H9 (cell line): ENCODE data around the gene GRIP2. TPM values are rescaled to one million over a fixed set of nuclear protein-coding genes. Genes with fewer than 3 reads are reported as not detected.

Experiments
- DNase-seq: peaks from one replicate; pipeline ENCODE4 v3.0.0-alpha.2; 2017
- H2AFZ ChIP-seq: one replicate; pipeline ENCODE4 v1.6.1; 2013; ENCODE audit warnings: mild to moderate bottlenecking, low read length, control low read depth, moderate library complexity
- H2AK5ac ChIP-seq: 2 replicates; pipeline ENCODE4 v1.6.1; 2013; ENCODE audit warnings: low read length, control low read depth, mixed read lengths; ENCODE audit not compliant: insufficient read length
- H2BK120ac ChIP-seq: one replicate; pipeline ENCODE4 v1.6.1; 2013; ENCODE audit warnings: low read depth, mild to moderate bottlenecking, low read length, control low read depth, inconsistent platforms; ENCODE audit not compliant: poor library complexity, severe bottlenecking
- H2BK12ac ChIP-seq: 2 replicates; pipeline ENCODE4 v1.6.1; 2013; ENCODE audit warnings: low read length, control low read depth, mixed read lengths, low read depth; ENCODE audit not compliant: insufficient read length
- H2BK15ac ChIP-seq: 2 replicates; pipeline ENCODE4 v1.6.1; 2013; ENCODE audit warnings: low read depth, low read length, control low read depth
- H2BK20ac ChIP-seq: one replicate; pipeline ENCODE4 v1.6.1; 2013; ENCODE audit warnings: low read depth, mild to moderate bottlenecking, low read length, control low read depth, inconsistent platforms; ENCODE audit not compliant: poor library complexity, severe bottlenecking
- H2BK5ac ChIP-seq: 2 replicates; pipeline ENCODE4 v1.6.1; 2013; ENCODE audit warnings: low read length, control low read depth, mixed read lengths; ENCODE audit not compliant: insufficient read length
- H3K14ac ChIP-seq: 2 replicates; pipeline ENCODE4 v1.6.1; 2013; ENCODE audit warnings: low read length, control low read depth; ENCODE audit not compliant: insufficient read depth
- H3K18ac ChIP-seq: 2 replicates; pipeline ENCODE4 v1.6.1; 2013; ENCODE audit warnings: low read depth, mild to moderate bottlenecking, mixed read lengths, low read length, control low read depth; ENCODE audit not compliant: insufficient read length
- H3K23ac ChIP-seq: 2 replicates; pipeline ENCODE4 v1.6.1; 2013; ENCODE audit warnings: low read length, control low read depth, mixed read lengths, low read depth; ENCODE audit not compliant: insufficient read length
- H3K23me2 ChIP-seq: 2 replicates; pipeline ENCODE4 v1.6.1; 2013; ENCODE audit warnings: low read depth, mild to moderate bottlenecking, mixed read lengths, low read length, control low read depth; ENCODE audit not compliant: insufficient read length, poor library complexity, severe bottlenecking
- H3K27ac ChIP-seq: 2 replicates; pipeline ENCODE4 v1.5.1; 2013; ENCODE audit warnings: low read length, control low read depth, mixed read lengths, low read depth; ENCODE audit not compliant: insufficient read length
- H3K27me3 ChIP-seq: 2 replicates; pipeline ENCODE4 v1.6.1; 2013; ENCODE audit warnings: low read length, control low read depth, inconsistent platforms; ENCODE audit not compliant: insufficient read depth
- H3K4ac ChIP-seq: 2 replicates; pipeline ENCODE4 v1.6.1; 2013; ENCODE audit warnings: low read depth, mild to moderate bottlenecking, control low read depth, inconsistent platforms, low read length, moderate library complexity
- H3K4me1 ChIP-seq: 2 replicates; pipeline ENCODE4 v1.6.1; 2013; ENCODE audit warnings: low read length, control low read depth, inconsistent platforms; ENCODE audit not compliant: insufficient read depth
- H3K4me2 ChIP-seq: 2 replicates; pipeline ENCODE4 v1.6.1; 2013; ENCODE audit warnings: low read length, control low read depth, mixed read lengths; ENCODE audit not compliant: insufficient read length, insufficient read depth
- H3K56ac ChIP-seq: 2 replicates; pipeline ENCODE4 v1.6.1; 2013; ENCODE audit warnings: low read depth, mild to moderate bottlenecking, mixed read lengths, low read length, control low read depth; ENCODE audit not compliant: insufficient read length
- H3K79me1 ChIP-seq: 2 replicates; pipeline ENCODE4 v1.6.1; 2013; ENCODE audit warnings: low read depth, mild to moderate bottlenecking, moderate library complexity, low read length, control low read depth, inconsistent platforms; ENCODE audit not compliant: insufficient read depth, poor library complexity, severe bottlenecking
- H3K79me2 ChIP-seq: 2 replicates; pipeline ENCODE4 v1.6.1; 2013; ENCODE audit warnings: low read length, control low read depth, inconsistent platforms; ENCODE audit not compliant: insufficient read depth
- H3K9ac ChIP-seq: 2 replicates; pipeline ENCODE4 v1.6.1; 2013; ENCODE audit warnings: low read length, control low read depth, mixed read lengths; ENCODE audit not compliant: insufficient read length; ENCODE audit errors: extremely low read depth
- H3K9me3 ChIP-seq: one replicate; pipeline ENCODE4 v1.6.1; 2013; ENCODE audit warnings: low read depth, low read length, inconsistent platforms; ENCODE audit not compliant: control insufficient read depth
- H3T11ph ChIP-seq: one replicate; pipeline ENCODE4 v1.6.1; 2013; ENCODE audit warnings: mild to moderate bottlenecking, low read length, control low read depth, inconsistent platforms
- H4K20me1 ChIP-seq: one replicate; pipeline ENCODE4 v1.6.1; 2013; ENCODE audit not compliant: control insufficient read depth, insufficient read length, insufficient read depth
- H4K5ac ChIP-seq: 2 replicates; pipeline ENCODE4 v1.6.1; 2013; ENCODE audit warnings: low read depth, mild to moderate bottlenecking, mixed read lengths, low read length, control low read depth; ENCODE audit not compliant: insufficient read length
- H4K8ac ChIP-seq: replicated peaks from 2 replicates; pipeline ENCODE4 v1.6.1; 2013; ENCODE audit warnings: low read length, control low read depth, mixed read lengths, low read depth; ENCODE audit not compliant: insufficient read length
- H4K91ac ChIP-seq: 2 replicates; pipeline ENCODE4 v1.6.1; 2013; ENCODE audit warnings: low read depth, mild to moderate bottlenecking, moderate library complexity, mixed read lengths, low read length, control low read depth; ENCODE audit not compliant: insufficient read length
- H3K27ac Mint-ChIP-seq, 3 experiments: 2 replicates in 2 of 3; 3 replicates in 1 of 3; pipeline ENCODE4 v1.8.0; 2020 to 2021; ENCODE audit warnings: mixed read lengths in 3 of 3, mild to moderate bottlenecking in 1 of 3, moderate library complexity in 1 of 3
- H3K27me3 Mint-ChIP-seq: 2 replicates; pipeline ENCODE4 v1.8.0; 2021; ENCODE audit warnings: low read depth, mild to moderate bottlenecking, moderate library complexity, mixed read lengths
- H3K36me3 Mint-ChIP-seq, 3 experiments: 2 replicates in 2 of 3; 3 replicates in 1 of 3; pipeline ENCODE4 v1.8.0; 2020 to 2021; ENCODE audit warnings: low read depth in 3 of 3, mixed read lengths in 3 of 3; ENCODE audit not compliant: insufficient read depth in 1 of 3
- H3K4me1 Mint-ChIP-seq, 2 experiments: 2 replicates each; pipeline ENCODE4 v1.8.0; 2020; ENCODE audit warnings: mixed read lengths in 2 of 2
- H3K4me3 Mint-ChIP-seq, 2 experiments: 2 replicates in 1 of 2; 3 replicates in 1 of 2; pipeline ENCODE4 v1.8.0; 2020 to 2021; ENCODE audit warnings: mild to moderate bottlenecking in 2 of 2, mixed read lengths in 2 of 2, moderate library complexity in 1 of 2
- H3K9me3 Mint-ChIP-seq, 2 experiments: 2 replicates in 1 of 2; 3 replicates in 1 of 2; pipeline ENCODE4 v1.8.0; 2020; ENCODE audit warnings: mild to moderate bottlenecking in 2 of 2, mixed read lengths in 2 of 2, moderate library complexity in 1 of 2
- WGBS: extraction: QIAGEN DNeasy Blood & Tissue Kit; methylation state at CpG from one replicate; pipeline ENCODE4 v1.1.7; 2013; ENCODE audit warnings: missing lambda C conversion rate, low lambda C conversion rate, mixed read lengths; ENCODE audit not compliant: insufficient read length; ENCODE audit errors: extremely low coverage; 5-methylcytosine and 5-hydroxymethylcytosine counted together
- total RNA-seq: library from RNA; stranded (reverse); gene quantifications from 2 replicates; pipeline ENCODE4 v1.2.1, GENCODE V29; 2021
- TF ChIP-seq, protein P1 (sequence below): fragments of 200-600 bp; sonication (generic); conservative IDR thresholded peaks from 3 replicates; pipeline ENCODE4 v1.8.0; 2021; ENCODE audit warnings: antibody characterized with exemption, mild to moderate bottlenecking

The GRIP2 gene
- total RNA-seq, 1 experiment from 2014 or later, result 3.1 TPM

DNA sequence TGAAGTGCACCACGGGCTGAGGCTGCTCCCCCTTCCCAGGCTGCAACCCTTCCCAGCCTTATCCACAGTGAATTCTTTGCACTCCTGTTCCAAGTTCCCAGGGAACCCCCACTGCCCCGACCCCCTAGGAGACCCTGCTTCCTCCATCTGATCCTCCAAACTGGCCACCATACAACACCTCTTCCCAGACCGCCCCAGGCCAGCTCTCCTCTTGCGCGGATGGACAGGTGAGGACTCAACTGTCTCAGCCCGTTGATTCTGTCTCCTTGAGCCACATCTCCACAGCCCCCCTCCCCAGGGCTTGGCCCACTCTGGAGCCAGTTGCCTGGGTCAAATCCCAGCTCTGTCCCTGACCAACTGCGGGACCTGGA lies 21.7 kb downstream of the GRIP2 start:
- Histone ChIP-seq H3K56ac (no peak overlapping the region), H4K8ac (no peak overlapping the region), H2BK5ac (no peak overlapping the region), H4K20me1 (no peaks in the 10 kb centered on the region), H3K18ac (no peak overlapping the region), H3K79me1 (no peaks in the 10 kb centered on the region), H3K4me2 (no peak overlapping the region), H3K4me1 (no peaks in the 10 kb centered on the region), H2BK120ac (no peak overlapping the region), H3K79me2 (no peaks in the 10 kb centered on the region), H2BK20ac (no peak overlapping the region), H3K23ac (no peak overlapping the region), H3T11ph (no peak overlapping the region), H3K14ac (no peak overlapping the region), H2AFZ (no peak overlapping the region), H3K9ac (no peak overlapping the region), H4K5ac (no peak overlapping the region), H2BK15ac (no peak overlapping the region), H3K4ac (no peak overlapping the region), H4K91ac (no peak overlapping the region), H3K9me3 (no peaks in the 10 kb centered on the region), H2AK5ac (no peak overlapping the region), H3K23me2 (no peaks in the 10 kb centered on the region), H3K27me3 (no peaks in the 10 kb centered on the region), H3K27ac (no peak overlapping the region), H2BK12ac (no peak overlapping the region)
- TF ChIP-seq, protein P1, sequence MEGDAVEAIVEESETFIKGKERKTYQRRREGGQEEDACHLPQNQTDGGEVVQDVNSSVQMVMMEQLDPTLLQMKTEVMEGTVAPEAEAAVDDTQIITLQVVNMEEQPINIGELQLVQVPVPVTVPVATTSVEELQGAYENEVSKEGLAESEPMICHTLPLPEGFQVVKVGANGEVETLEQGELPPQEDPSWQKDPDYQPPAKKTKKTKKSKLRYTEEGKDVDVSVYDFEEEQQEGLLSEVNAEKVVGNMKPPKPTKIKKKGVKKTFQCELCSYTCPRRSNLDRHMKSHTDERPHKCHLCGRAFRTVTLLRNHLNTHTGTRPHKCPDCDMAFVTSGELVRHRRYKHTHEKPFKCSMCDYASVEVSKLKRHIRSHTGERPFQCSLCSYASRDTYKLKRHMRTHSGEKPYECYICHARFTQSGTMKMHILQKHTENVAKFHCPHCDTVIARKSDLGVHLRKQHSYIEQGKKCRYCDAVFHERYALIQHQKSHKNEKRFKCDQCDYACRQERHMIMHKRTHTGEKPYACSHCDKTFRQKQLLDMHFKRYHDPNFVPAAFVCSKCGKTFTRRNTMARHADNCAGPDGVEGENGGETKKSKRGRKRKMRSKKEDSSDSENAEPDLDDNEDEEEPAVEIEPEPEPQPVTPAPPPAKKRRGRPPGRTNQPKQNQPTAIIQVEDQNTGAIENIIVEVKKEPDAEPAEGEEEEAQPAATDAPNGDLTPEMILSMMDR, result no peak
- H3K4me1 Mint-ChIP-seq, result peaks cover 3 to 13% of the 10 kb centered on the region in 2 experiments; a peak in 3 of 4 replicates
- H3K27ac Mint-ChIP-seq, result peak overlapping the region in 1 of 3 experiments; percentile 87; a peak in 1 of 7 replicates
- H3K9me3 Mint-ChIP-seq, result no peaks in the 10 kb centered on the region
- DNase-seq, result peak; percentile 12
- no CpG with 5 or more reads among the region's 7 CpGs for WGBS
- no peaks in the 10 kb centered on the region; the same call in 1 of the 2 replicates for H3K27me3 Mint-ChIP-seq
- no peak overlapping the region for H3K4me3 Mint-ChIP-seq
- H3K36me3 Mint-ChIP-seq, result no peaks in the 10 kb centered on the region; a peak in 1 of 7 replicates
